SIG-M5 treated with dmso at 0.1 percent for 504 hours (cell line): ENCODE data around the gene NAA20.
"Not testable (repeated sequence)": the region's sequence is repeated elsewhere in the genome, so short reads cannot be mapped to it uniquely, and the experiment has no call there.

Source experiments
- DNase-seq: peaks from one replicate; lab custom pipeline; 2025; ENCODE audit not compliant: unreplicated experiment; lab: John Stamatoyannopoulos, UW

The NAA20 gene

DNA sequence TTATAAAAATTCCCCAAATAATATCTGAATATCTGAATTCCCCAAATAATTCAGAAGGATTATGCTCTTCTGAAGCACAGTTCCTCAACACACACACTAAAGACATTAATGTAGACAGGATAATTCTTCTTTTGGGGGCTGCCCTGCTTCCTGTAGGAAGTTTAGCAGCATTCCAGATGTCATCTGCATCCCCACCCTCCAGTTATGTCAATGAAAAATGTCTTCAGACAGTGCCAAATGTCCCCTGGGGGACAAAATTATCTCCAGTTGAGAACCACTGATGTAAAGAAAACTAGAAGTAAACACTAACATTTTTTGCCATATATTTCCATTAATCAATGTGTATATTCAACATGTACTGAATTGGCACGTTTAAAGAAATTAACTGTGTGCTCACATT lies 25.9 kb upstream of the NAA20 start:
- no peak for DNase-seq

DNA sequence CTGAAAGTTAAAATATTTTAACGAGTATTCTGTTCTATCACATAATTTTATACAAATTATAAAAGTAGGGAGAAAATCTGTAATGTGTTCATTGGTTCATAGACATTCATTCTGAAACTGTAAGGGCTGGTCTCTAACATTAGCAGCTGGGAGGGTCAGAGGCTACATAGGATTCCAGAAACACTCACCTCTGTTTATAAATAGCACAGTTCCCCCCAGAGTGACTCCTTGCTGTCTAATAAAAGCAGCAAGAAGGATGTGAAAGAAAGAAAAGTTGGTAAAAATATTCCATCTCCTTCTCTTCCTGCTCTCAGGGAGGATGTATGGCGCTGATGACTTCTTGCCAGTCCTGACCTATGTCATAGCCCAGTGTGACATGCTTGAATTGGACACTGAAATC lies 25.3 kb upstream of the NAA20 start:
- DNase-seq: no peak

DNA sequence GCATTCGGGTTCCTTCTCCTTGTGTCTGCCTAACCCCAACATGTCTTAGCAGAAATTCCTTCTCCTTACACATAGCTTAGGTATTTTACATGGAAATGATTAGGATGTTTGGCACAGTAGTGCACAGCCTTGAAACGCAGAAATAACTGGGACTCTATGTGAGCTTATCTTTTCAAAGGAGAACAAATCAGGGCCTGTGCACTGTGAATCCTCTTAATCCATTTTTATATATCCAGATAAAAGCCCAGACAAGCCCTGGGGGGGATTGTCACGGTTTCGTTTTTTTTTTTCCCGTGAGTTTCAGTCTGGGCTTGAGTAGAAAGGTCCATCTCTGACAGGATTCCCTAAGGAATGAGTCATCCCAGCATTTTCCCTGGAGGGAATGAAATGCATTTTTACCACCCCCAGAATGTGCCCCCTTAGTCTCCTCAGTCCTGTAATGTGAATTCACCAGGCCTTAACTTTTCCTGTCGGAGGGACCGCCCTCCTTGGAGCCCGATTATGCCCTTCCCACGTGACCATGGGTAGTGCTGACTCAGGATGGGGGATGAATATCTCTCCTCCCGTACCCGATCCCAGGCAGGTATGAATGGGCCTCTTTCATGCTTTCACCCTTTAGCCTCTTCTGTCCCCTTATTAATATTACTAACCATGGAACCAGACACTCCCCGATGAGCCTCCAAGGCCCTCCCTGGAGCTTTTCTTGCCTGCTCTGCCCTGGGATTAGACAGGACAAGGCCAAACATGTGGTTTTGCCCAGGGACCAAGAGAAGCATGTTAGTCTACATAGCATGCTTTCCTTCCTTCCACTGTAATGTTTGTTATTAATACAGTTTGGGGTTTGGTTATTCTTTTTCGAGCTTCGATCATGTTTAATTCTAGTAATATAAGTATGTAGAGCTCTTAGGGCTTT lies 23.9 kb upstream of the NAA20 start:
- no peak for DNase-seq

DNA sequence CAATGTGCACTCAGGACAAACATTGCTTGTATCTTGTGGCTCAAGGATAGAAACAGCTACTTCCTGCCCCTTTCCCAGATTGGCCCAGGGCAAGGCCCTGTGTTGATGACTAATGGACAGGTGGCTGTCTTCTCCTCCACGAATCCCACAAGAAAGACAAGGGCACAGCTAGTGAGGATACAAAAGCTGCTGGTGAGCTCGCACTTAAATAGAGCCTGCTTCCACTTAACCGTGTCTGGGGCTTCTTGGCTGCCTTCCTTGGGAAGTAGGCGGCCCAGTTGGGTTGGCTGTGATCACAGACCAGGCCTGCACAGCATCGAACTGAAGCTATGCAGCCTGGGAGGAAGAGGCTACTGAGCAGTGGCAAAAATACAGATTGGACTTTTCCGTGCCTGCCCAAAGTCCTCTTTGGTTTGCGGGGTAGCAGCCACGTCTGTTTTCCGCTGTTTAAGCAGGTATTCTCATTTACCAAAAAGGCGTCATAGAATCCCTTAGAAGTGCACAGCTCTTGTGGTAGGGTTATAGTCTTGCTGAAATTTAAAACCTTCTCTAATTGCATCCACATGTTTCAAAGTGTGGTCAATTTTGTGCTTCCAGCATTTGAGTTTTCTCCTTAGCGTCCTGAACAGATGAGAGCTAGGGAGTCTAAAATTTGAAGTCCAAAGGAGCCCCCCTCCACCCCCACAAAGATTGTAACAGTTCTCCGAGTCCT lies 23.0 kb upstream of the NAA20 start:
- no peak for DNase-seq

DNA sequence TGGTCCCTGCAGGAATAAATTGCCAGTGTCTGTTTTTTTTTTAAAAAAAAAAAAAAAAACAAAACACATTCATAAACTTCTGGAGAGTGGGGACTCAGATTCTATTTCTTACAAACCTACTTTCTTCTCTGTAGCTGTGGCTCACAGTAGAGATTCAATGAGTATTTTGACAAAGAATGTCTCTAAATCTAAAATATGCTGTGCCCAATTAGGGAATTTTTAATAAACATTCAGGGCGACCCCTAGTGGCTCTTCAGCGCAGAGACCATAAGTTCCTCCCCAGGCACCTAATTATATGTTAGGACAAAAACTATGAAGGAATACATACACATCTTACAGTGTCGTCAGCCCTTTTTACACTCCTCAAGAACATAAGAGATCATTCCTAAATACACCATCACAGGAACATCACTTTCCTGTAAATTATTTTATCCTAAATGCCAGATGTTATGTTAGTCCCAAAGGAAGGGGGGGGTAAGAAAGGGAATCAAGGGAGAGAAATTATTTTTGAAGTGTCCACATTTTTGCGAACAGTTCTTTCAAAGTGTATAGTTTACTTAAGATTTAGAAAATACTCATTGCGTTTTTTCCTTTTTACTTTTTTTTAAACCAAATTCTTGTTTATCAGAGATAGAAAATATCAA lies 21.8 kb upstream of the NAA20 start:
- peak; percentile 74 for DNase-seq

DNA sequence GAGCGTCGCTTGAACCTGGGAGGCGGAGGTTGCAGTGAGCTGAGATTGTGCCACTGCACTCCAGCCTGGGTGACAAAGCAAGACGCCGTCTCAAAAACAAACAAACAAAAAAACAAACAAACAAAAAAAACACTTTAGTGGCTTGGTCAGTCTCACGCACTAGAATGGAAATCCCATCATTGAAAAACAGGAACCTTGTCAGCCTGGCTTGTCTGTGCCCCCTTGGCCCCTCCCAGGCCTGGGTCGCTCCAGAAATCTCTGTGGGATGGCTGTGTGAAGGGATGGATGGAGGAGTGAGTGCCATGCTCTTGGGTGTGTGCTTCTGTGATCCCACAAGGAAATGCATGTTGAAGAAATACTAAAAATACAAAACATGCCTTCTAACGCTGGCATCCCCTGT lies 20.9 kb upstream of the NAA20 start:
- no peak for DNase-seq

DNA sequence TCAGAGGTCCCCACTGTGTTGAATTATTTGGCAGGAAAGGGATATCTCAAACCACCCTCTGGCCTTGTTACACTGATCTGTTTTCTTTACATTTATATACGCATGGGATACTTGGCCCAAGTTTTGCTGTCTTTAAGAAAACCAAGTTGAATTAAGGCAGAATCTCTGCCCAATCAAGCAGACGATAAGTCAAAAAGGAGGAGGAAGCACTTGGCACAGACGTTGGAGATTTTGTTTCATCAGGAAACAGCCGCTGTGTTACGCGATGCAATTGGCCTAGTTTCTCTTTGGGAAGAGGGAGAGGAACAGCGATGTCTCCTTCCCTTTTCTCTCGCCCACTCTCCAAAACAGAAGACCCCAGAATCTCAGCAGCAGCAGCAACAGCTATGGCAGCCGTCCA lies 20.2 kb upstream of the NAA20 start:
- no peak for DNase-seq

DNA sequence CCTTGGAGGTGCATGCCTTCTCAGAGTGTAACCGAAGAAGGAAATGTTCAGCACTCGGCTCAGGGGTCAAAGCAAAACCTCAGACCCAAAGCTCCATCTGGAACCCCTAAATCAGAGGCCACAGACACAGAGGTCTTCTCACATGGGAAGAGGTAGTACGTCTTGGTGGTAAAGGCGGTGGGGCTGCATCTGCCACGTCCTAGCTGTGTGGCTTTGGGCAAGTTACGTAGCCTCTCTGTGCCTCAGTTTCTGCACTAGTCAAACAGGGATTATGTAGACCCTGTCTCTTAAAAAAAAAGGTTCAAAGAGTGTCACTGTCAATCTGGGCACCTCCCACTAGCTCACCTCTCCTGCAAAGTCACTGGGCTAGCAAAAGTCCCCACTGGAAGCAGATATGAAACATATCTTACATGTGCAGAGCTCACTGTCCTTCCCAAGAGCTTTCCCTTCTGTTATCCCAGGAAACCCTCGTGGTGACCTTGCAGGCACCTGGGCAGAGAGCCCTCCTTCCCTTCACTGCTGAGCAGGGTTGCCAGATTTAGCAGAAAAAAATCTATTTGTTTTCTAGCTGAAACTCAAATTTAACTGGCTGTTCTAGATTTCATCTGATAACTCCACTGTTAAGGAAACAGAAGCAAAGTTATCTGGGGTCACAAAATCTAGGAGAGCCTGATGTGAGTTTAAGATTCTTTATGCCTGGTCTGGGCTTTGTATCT lies 18.0 kb upstream of the NAA20 start:
- no peak for DNase-seq

DNA sequence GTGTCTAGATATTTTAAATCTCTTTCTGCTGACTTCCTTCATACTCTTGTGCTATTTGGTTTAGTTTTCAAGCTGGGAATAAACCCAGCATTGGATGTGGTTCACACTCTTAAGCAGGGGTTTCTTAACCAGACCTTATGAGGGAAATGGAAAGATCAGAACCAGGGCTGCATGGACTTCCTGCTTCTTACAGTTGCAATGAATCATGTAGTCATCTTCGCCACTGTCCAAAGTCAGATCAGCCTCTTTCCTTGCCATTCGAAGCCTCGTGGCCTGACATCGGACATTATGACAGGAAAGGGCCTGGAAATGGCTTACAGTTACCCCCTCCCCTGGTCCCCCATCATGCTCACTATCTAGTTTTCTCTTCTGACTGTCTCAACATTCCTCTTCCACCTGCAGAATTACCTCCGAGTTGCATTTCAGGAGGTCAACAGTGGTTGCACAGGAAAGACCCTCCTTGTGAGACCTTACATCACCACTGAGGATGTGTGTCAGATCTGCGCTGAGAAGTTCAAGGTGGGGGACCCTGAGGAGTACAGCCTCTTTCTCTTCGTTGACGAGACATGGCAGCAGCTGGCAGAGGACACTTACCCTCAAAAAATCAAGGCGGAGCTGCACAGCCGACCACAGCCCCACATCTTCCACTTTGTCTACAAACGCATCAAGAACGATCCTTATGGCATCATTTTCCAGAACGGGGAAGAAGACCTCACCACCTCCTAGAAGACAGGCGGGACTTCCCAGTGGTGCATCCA lies 16.8 kb upstream of the NAA20 start:
- DNase-seq: peak; percentile 66

DNA sequence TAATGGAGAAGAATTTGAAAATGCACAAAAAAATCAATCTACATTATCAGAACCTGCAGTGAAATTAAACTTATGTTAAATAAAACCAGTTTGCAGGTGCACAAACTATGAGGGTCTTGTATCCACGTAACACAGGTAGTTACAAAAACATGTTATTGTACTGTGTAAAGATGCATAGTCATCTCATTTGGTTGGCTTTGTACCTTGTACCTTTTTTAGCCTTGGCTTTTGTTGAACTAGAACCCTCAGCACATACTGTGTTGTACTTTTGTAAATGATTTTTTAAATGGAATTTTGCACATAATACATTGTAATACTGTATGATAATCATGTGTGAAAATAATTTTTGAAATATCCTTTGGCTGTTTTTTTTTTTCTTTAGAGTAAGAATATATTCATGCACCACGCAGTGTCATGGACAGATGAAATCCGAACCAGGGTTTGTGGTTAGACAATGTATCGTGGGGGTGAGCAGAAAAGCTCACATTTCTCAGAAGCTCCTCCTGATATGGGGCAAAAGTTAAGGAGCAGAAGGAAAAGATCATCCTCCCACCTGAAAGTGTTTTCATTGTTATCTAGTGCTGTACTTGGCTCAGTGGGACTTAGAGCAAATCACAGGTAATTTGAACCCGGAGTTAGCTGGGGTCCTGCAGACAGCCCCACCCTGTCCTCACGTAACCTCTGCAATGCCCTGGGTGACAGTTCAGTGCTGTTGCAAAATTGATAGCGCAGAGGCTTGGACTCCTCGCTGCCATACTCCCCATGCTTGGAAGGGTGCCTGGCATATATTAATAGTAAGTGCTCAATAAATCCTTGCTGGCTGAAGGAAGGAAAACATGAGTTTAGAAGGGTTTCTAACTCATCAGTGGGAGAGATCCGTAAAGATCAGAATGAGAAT lies 14.8 kb upstream of the NAA20 start:
- peak; percentile 54 for DNase-seq

DNA sequence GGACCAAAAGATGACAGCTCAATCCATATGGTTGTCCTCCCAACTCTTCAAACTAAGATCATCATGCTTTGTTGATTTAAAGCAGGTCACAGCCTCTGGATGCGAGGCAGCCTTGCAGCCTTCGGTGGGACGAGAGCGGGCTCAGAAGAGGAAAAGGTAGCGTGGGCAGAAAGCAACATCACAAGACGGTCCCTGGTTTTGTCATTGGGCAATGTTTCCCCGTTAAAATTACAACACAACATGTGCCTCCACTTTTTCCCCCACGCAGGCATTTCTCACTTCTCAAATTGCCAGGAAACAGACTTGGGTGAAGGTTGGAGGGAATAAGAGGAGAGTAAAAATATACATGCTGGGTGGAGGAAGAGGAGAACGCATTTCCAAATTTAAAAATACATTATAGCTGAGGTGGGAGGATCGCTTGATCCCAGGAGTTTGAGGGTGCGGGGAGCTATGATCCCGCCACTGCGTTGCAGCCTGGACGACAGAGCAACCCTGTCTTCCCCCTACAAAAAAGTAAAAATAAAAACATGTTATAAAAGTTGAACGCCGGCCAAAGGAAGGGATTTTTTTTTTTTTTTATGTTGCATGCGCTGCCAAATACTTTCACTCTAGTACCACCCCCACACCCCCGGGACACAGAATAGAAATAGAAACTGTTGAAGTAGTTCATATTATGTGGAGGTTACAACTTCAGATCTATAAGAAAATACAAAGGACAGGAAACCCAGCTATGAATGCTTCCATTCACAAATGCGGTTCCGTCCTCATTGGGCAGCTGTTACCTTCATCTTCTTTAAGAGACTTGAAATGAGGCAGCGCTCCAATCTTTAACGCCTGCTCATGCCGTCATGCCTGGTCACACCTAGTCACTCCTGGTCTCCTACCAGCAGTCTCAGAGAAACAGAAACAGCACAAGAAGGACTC lies 13.9 kb upstream of the NAA20 start:
- DNase-seq: peak; percentile 98

DNA sequence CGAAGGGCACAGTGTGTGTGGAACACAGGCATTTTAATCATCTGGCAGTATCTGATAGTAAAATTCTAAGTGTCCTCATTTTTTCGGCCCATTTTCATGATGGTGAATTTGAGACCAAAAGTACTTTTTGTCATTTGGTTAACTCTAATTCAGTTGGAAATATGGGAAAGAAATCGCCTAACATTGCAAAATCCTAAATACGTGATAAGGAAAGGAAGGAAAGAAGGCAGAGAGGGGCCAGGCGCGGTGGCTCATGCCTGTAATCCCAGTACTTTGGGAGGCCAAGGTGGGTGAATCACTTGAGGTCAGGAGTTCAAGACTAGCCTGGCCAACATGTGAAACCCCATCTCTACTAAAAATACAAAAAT lies 13.2 kb upstream of the NAA20 start:
- DNase-seq: not testable (repeated sequence)

DNA sequence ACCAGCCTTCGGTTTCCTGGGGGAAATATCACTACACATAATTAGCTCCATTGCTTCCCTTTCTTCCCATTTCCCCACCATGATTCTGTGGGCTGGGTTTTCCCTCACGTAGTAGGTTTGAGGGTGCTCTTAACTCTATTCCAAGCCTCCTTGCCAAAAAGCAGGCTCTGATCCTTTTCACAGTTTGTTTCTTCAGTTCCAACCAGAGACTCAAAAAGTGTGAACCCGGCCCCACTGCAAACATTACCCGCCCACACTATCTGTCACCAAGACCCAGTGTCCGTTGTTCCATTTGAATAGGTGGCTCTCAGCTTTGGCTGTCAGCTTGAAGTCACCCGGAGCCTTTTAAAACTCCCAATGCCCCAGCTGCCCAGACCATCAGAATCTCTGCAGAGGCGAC lies 11.8 kb upstream of the NAA20 start:
- DNase-seq: no peak

DNA sequence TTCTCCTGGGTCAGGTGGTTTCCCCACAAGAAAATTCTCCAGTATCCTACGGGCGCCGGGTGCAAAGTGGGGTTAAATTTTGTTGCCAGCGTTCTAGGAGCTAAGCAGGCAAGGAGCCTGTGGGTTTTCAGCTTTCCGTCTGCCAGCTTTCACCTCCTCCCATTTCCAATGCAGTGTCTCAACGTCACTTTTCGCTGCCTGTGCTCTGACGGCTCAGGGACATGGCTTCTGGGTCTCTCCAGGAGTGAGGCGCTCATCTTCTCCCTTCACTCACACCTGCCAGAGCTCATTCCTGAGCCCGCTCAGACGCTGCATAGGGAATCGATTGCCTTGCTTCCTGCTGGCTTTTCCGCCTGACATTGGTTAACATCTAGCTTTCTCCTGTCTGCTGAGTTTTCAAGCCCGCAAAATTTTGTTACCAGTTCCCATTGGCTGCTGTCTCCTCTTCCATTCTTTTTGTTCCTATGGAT lies 7.3 kb upstream of the NAA20 start:
- DNase-seq: no peak

DNA sequence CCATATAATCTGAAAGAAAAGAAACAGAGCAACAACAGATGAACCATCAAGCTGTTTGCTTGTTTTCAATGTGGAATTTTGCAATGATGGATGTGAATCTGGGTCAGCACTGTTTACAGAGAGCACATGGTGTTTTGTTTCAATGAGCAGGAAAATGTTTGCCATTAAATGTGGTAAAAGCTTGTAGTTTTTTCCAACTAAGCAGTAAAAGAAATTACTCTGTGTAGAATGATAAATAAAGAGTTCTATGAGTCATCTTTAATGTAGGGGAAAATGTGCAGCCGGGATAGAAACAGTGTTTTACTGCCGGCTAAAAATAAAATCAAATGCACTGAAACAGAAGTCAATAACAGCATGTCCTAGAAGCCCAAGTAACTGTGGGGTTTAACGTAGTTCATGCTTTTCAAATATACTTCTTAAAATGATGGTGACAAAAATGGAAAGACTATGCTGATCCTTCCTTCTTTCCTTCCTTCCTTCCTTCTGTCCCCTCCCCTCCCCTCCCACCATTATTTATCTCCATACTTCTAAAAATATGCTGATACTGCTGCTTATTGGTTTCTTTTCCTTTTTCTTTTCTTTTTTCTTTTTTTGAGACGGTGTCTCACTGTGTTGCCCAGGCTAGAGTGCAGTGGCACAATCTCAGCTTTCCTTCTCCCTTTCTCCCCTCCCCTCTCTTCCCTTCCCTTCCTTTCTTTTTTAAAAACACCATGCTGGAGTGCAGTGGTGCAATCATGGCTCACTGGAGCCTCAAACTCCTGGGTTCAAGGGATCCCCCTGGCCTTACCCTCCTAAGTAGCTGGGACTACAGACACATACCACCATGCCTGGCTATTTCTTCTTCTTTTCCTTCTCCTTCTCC lies 6.3 kb upstream of the NAA20 start:
- no peak for DNase-seq

DNA sequence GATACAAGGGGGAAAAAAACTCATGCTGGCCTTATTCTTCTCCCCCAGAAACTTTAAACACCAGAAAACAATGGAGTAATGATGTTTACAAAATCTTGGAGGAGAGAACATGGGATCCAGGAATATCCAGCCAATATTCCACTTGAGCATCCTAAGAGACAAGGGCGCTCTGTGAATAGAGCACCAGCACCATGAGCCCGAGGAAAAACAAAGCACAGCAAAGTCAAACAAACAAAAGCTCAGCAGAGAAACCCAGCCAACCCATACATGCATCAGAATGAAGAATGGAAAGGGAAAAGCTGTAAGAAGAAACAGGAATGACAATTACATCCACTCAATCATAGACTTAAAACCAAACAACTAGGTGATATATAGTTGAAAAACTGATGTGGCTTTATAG lies 4.6 kb upstream of the NAA20 start:
- no peak for DNase-seq

DNA sequence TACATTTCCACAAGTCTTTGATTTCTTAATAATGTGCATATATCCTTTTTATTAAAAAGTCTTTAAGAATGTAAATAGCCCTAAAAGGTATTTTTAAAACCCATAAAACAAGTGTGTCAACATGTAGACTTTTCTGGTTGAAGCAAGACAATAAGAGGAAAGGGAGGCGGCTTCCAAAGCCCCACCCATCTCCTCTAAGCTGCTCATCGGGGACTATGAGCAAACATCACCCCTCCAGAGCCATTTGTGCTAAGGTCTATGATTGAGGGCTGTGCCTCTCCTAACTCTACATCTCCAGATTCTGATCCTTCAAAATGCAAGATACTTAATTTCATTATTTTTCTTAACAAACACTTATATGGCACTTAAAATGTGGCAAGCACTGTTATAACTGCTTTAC lies 2.5 kb upstream of the NAA20 start:
- peak; percentile 32 for DNase-seq

DNA sequence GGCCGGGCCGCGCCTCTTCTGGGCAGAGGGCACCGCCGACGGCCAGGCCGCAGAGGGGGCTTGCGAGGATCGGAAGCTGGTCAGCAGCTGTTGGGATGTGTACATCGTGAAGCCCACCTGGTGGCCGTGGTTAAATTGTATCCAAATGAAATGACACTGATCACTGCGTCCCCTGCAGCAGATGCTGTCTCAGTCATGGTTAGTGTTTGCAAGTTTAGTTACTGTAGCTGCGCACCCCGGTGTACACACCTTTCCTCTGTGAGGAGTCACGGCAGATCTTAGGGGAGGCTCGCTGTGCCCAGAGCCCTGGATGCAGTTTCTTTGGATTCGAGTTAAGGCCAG lies 653 bp downstream of the NAA20 start:
- peak; percentile 17 for DNase-seq
